ENCODE data around the gene FAN1. TPM values are rescaled to one million over a fixed set of nuclear protein-coding genes. Genes with fewer than 3 reads are reported as not detected.

The FAN1 gene
- total RNA-seq, 1 donor from 2014 or later, result 17.5 TPM

DNA sequence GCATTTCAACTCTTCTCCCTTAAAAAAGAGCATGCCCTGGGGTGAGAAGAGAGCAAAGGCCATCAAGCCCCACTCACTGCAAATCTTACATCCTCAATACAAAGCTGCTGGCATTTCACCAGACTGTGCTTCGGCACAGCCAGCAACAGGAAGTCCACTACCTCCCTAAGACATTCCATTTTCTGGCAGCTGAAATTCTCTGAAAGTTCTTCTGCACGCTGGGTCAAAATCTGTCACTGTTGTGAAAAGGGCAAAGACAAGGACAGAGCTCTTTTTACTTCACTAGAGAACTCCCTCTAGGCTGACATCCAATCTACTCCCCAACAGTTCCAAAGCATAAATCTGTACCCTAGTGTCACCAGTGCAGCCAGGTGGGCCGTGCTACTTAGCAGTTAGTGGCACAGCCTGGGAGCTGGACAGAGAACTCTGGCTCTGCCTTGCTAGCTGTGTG is 81.4 kb downstream of the FAN1 start:
- H3K4me3 Mint-ChIP-seq (ENCODE audit: unreplicated experiment), result no peak overlapping the region
- H3K4me1 Mint-ChIP-seq (ENCODE audit: unreplicated experiment), result peaks cover 12% of the 10 kb centered on the region
- TF ChIP-seq, protein P1, sequence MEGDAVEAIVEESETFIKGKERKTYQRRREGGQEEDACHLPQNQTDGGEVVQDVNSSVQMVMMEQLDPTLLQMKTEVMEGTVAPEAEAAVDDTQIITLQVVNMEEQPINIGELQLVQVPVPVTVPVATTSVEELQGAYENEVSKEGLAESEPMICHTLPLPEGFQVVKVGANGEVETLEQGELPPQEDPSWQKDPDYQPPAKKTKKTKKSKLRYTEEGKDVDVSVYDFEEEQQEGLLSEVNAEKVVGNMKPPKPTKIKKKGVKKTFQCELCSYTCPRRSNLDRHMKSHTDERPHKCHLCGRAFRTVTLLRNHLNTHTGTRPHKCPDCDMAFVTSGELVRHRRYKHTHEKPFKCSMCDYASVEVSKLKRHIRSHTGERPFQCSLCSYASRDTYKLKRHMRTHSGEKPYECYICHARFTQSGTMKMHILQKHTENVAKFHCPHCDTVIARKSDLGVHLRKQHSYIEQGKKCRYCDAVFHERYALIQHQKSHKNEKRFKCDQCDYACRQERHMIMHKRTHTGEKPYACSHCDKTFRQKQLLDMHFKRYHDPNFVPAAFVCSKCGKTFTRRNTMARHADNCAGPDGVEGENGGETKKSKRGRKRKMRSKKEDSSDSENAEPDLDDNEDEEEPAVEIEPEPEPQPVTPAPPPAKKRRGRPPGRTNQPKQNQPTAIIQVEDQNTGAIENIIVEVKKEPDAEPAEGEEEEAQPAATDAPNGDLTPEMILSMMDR (IDR thresholded peaks at IDR 0.05; ENCODE audit: unreplicated experiment), result no peak
- H3K27ac Mint-ChIP-seq (ENCODE audit: unreplicated experiment), result no peak overlapping the region
- H3K27me3 Mint-ChIP-seq (ENCODE audit: unreplicated experiment), result peaks cover 4% of the 10 kb centered on the region
- no peaks in the 10 kb centered on the region for H3K9me3 Mint-ChIP-seq (ENCODE audit: unreplicated experiment)
- peaks cover 3% of the 10 kb centered on the region for H3K36me3 Mint-ChIP-seq (ENCODE audit: low read depth, unreplicated experiment)
- no peak for DNase-seq (ENCODE audit: low spot score)

DNA sequence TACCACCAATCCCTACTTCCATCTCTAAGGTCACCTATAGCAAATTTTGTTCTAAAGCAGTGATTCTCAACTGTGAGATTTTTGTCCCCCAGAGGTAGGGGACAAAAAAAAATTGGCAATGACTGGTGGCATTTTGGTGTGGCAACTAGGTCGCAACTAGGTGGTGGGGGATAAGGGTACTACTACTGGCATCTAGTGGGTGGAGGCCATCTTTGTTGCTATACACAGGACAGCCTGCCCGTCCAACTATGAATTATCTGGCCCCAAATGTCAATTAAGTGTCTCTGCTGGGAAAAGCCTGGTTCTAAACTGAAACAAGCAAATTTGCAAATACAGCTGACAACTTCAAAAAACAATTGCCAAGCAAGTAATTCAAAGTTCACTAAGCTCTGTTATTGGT is 86.3 kb downstream of the FAN1 start:
- no peak for DNase-seq (ENCODE audit: low spot score)
- Mint-ChIP-seq H3K9me3 (ENCODE audit: unreplicated experiment) (no peaks in the 10 kb centered on the region), H3K4me1 (ENCODE audit: unreplicated experiment) (peaks cover 22% of the 10 kb centered on the region), H3K27ac (ENCODE audit: unreplicated experiment) (peak overlapping the region; percentile 92), H3K4me3 (ENCODE audit: unreplicated experiment) (peak overlapping the region; percentile 95), H3K36me3 (ENCODE audit: low read depth, unreplicated experiment) (peaks cover 3% of the 10 kb centered on the region), H3K27me3 (ENCODE audit: unreplicated experiment) (peaks cover 2% of the 10 kb centered on the region)
- TF ChIP-seq, protein P1 (IDR thresholded peaks at IDR 0.05; ENCODE audit: unreplicated experiment), result no peak

DNA sequence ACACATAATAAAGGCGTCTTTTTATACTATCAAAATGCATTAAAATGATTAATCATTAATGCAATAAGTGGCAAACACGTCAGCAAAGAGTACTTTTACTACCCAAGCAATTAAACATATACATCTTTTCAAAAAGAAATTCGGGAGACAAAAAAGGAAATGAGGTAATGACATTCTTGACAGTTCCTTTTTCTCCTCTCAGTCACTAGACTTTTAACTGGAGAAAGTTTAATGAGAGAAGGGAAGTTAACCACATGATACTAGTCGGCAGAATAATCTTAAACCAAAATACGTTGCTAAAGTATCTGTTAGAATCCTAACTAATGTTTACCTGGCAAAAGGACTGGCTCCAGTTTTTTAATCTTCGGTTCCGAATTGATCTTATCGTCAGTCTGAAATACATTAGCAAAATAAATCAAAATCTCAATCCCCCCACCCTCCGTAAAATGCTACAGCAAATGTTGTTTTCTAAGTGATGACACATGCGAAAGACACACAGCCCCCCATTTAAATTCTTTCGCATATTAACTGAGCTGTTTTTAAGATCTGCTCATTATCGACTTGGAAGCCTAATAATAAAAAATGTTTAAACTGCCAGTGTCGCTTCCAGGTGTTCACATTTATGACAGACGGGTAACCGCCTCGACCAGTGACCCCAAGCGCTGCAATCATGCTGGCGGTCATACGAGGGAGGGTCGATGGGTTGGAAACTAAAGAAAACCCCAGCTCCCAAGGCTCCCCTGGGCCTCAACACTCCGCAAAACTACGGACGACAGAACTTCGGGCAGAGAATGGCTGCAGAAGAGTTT is 86.9 kb downstream of the FAN1 start:
- H3K27ac Mint-ChIP-seq (ENCODE audit: unreplicated experiment), result peak overlapping the region; percentile 92
- peaks cover 3% of the 10 kb centered on the region for H3K36me3 Mint-ChIP-seq (ENCODE audit: low read depth, unreplicated experiment)
- TF ChIP-seq, protein P1 (IDR thresholded peaks at IDR 0.05; ENCODE audit: unreplicated experiment), result no peak
- no peaks in the 10 kb centered on the region for H3K9me3 Mint-ChIP-seq (ENCODE audit: unreplicated experiment)
- peaks cover 2% of the 10 kb centered on the region for H3K27me3 Mint-ChIP-seq (ENCODE audit: unreplicated experiment)
- DNase-seq (ENCODE audit: low spot score), result no peak
- H3K4me1 Mint-ChIP-seq (ENCODE audit: unreplicated experiment), result peaks cover 19% of the 10 kb centered on the region
- peak overlapping the region; percentile 95 for H3K4me3 Mint-ChIP-seq (ENCODE audit: unreplicated experiment)

DNA sequence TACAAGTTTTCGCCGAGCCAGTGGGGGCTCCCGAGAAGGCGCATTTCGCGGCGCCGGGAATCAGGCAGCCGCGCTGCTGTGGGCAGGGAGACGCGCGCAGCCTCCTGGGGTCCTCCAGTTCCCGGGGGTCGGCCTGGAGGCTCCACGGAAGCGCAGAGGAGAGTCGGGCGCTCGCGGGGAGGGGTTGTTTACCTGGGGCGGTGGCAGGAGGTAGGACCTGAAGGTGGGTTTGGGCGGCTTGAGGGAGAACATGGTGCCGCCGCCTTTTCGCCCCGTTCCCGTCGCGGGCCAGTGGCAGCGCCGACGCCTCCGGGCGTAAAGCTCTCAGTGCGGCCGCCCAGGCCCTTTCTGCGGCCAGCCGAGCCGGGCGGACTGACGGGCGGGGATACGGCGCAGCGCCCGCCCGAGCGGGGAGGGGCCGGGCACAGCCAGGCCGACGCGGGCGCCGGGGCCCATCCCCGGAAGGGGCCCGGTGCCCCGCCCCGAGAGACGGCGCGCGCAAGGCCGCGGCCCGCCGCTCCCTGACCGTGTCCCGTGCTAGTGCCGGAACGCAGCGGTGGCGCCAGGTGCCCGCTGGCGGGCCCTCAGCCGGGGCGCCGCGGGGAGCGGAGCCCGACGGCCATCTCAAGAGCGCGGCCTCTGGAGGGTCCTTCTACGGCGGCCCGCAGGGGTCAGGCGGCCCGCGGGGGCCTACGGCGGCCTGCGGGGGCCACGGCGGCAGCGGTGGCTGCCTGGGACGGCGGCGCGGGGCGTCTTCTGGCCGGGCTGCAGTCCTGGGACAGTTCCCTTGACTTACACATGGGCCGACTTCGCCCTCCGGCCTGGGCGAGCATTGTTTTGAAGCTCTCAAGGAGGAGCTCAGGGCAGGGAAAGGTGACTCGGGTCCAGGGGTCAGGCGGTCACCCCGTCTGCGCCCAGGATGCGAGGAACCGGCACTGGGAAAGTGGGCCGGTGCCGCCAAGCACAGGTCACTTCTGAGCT is 87.8 kb downstream of the FAN1 start, which contains the start of gene MTMR10:
Gene MTMR10 (minus strand): TSS at position 374 of the 981 bp plus-strand sequence. CDS start 122 bp downstream, at position 252.
- H3K27ac Mint-ChIP-seq (ENCODE audit: unreplicated experiment), result peak within 1 kb of the TSS; percentile 92
- H3K36me3 Mint-ChIP-seq (ENCODE audit: low read depth, unreplicated experiment), result peaks cover 3% of the 10 kb centered on the region
- H3K4me1 Mint-ChIP-seq (ENCODE audit: unreplicated experiment), result peaks cover 19% of the 10 kb centered on the region
- H3K27me3 Mint-ChIP-seq (ENCODE audit: unreplicated experiment), result peaks cover 2% of the 10 kb centered on the region
- peak; percentile 78 for DNase-seq (ENCODE audit: low spot score)
- H3K4me3 Mint-ChIP-seq (ENCODE audit: unreplicated experiment), result peak within 1 kb of the TSS; percentile 95
- no peaks in the 10 kb centered on the region for H3K9me3 Mint-ChIP-seq (ENCODE audit: unreplicated experiment)
- TF ChIP-seq, protein P1 (IDR thresholded peaks at IDR 0.05; ENCODE audit: unreplicated experiment), result no peak
